Measurements from ENCODE around the gene SLC2A1. TPM values are rescaled to one million over a fixed set of nuclear protein-coding genes. Genes with fewer than 3 reads are reported as not detected.

SLC2A1 gene
- total RNA-seq, 1 experiment from 2014 or later, result 83.8 TPM

DNA sequence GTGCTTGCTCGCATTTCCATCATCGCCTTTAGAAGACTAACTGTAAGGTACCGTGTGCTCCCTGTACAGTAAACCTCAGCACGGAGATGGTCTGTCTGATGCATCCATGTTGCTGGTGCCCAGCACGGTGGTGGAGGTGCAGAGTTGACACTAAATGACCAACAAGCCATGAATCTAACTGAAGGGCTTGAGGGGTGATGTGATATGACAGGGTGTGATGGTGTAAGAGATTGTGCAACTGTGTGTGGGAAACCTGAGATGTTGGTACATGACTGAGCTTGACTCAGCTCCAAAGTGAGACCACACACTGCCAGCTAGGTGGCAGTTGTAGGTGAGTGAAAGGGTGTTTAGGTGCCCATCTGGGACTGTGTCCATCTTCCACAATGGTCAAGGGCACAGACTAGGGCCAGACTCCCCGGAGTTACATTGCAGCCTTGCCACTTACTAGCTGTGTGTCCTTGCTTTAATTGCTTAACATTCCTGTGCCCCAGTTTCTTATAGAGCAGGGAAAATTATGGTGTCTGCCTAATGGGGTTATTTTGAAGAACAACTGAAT is 21.4 kb downstream of the SLC2A1 start:
- DNase-seq, result no peak
- Histone ChIP-seq H3K27me3 (ENCODE audit: low read length) (no peaks in the 10 kb centered on the region), H4K20me1 (ENCODE audit: insufficient read depth, low read depth, low read length) (peaks cover 64% of the 10 kb centered on the region), H3K4me2 (ENCODE audit: low read depth, low read length, poor library complexity, severe bottlenecking) (peak overlapping the region; percentile 12), H3K9ac (ENCODE audit: low read length) (peak overlapping the region; percentile 21; the same call in 1 of the 2 replicates), H3K27ac (ENCODE audit: low read length) (peak overlapping the region; percentile 52), H3K79me2 (ENCODE audit: low read length) (peaks cover 96% of the 10 kb centered on the region), H2AFZ (ENCODE audit: low read length) (no peak overlapping the region), H3K4me3 (ENCODE audit: low read length) (no peak overlapping the region), H3K36me3 (ENCODE audit: insufficient read depth, low read length) (peaks cover 48% of the 10 kb centered on the region), H3K4me1 (ENCODE audit: low read length) (peaks cover 94% of the 10 kb centered on the region), H3K9me2 (replicated peaks; ENCODE audit: insufficient read depth, low read length) (no peaks in the 10 kb centered on the region), H3K9me3 (ENCODE audit: low read length) (no peaks in the 10 kb centered on the region)

DNA sequence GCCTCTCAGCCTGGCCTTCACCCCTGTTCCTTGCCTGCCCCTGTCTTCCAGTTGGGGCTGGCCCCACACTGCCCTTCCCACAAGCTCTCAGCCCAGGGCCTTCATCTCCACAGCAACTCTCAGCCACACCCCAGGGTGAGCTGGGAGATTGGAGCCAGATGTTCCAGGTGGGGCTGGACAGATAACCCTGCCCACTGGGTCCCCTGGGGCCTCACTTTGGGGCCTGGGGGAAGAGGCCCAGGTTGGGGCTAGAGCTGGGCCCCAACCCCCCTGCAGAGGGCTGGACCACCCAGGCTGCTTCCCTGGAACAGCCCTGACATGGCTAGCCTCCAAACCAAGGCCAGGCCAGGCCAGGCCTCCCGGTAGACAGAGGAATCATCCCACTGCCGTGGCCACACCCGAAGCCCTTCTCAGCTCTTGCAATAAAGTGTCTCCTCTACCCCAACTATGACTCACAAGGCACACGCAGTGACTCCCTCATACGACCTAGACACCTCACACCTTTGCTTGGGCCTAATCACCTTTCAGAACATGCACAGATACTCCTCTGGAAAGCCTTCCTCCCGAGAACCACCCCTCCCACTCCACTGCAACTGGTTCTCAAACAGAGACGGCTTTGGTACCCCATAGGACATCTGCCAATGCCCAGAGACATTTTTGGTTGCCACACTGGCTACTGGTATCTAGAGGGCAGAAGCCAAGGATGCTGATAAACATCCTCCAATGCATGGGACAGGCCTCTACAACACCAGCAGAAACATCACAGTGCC is 22.2 kb downstream of the SLC2A1 start:
- Histone ChIP-seq H3K79me2 (ENCODE audit: low read length) (peaks cover 92% of the 10 kb centered on the region), H3K4me3 (ENCODE audit: low read length) (no peak overlapping the region), H3K9ac (ENCODE audit: low read length) (peak overlapping the region; percentile 21; the same call in 1 of the 2 replicates), H3K36me3 (ENCODE audit: insufficient read depth, low read length) (peaks cover 41% of the 10 kb centered on the region), H3K27ac (ENCODE audit: low read length) (peak overlapping the region; percentile 52), H4K20me1 (ENCODE audit: insufficient read depth, low read depth, low read length) (peaks cover 62% of the 10 kb centered on the region), H2AFZ (ENCODE audit: low read length) (no peak overlapping the region), H3K27me3 (ENCODE audit: low read length) (no peaks in the 10 kb centered on the region), H3K9me3 (ENCODE audit: low read length) (no peaks in the 10 kb centered on the region), H3K4me1 (ENCODE audit: low read length) (peaks cover 94% of the 10 kb centered on the region), H3K9me2 (replicated peaks; ENCODE audit: insufficient read depth, low read length) (no peaks in the 10 kb centered on the region), H3K4me2 (ENCODE audit: low read depth, low read length, poor library complexity, severe bottlenecking) (peak overlapping the region; percentile 12)
- DNase-seq, result no peak

DNA sequence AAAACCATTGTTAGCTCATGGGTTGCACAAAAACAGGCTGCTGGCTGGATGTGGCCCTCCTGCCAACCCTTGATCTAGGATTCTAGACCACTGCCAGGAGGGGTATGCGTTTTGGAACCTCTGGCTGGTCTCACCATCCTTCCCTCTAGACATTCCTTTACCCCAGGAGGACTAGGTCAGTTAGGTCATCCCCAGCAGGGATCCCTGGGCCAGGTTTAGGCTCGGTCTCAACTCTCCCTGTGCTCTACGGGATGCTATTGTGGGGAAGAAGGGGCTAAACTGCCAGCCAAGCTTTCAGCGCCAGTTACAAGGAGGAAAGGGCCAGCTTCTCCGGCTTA is 22.7 kb downstream of the SLC2A1 start:
- H3K4me2 ChIP-seq (ENCODE audit: low read depth, low read length, poor library complexity, severe bottlenecking), result no peak overlapping the region
- H3K4me1 ChIP-seq (ENCODE audit: low read length), result peaks cover 90% of the 10 kb centered on the region
- no peaks in the 10 kb centered on the region for H3K9me2 ChIP-seq (replicated peaks; ENCODE audit: insufficient read depth, low read length)
- H3K4me3 ChIP-seq (ENCODE audit: low read length), result no peak overlapping the region
- peaks cover 41% of the 10 kb centered on the region for H3K36me3 ChIP-seq (ENCODE audit: insufficient read depth, low read length)
- H3K27ac ChIP-seq (ENCODE audit: low read length), result peak overlapping the region; percentile 52
- DNase-seq, result no peak
- H3K9me3 ChIP-seq (ENCODE audit: low read length), result no peaks in the 10 kb centered on the region
- no peak overlapping the region for H2AFZ ChIP-seq (ENCODE audit: low read length)
- peaks cover 91% of the 10 kb centered on the region for H3K79me2 ChIP-seq (ENCODE audit: low read length)
- H3K27me3 ChIP-seq (ENCODE audit: low read length), result no peaks in the 10 kb centered on the region
- peaks cover 60% of the 10 kb centered on the region for H4K20me1 ChIP-seq (ENCODE audit: insufficient read depth, low read depth, low read length)
- H3K9ac ChIP-seq (ENCODE audit: low read length), result peak overlapping the region; percentile 11; the same call in 1 of the 2 replicates

DNA sequence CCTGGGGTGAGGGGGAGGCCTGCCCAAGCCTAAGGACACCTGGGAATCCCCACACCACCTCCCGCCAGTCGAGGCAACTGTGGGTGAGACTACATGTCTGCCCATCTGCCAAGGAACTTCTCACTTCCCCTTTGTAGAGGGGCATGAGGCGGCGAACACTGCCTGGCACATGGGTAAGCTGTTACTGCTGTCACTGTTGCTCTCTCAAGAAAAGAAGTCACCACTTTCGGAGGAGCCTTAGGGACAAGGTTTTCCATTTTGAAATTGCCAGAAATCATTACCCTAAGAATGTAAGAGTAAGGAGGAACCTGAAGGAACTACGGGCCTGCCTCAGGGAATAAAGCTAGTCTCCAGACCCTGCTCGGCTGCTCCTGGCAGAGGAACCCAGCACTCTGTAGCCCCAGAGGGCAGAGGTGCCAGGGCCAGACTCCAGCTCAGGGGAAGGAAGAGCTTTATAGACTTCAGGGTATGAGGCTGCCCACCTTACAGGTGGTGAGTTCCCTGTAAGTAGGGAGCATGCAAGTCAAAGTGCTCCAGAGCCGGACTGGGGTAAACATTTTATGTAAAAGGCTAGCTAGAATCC is 23.3 kb downstream of the SLC2A1 start:
- Histone ChIP-seq H3K9ac (ENCODE audit: low read length) (peak overlapping the region; percentile 11; the same call in 1 of the 2 replicates), H4K20me1 (ENCODE audit: insufficient read depth, low read depth, low read length) (peaks cover 62% of the 10 kb centered on the region)

DNA sequence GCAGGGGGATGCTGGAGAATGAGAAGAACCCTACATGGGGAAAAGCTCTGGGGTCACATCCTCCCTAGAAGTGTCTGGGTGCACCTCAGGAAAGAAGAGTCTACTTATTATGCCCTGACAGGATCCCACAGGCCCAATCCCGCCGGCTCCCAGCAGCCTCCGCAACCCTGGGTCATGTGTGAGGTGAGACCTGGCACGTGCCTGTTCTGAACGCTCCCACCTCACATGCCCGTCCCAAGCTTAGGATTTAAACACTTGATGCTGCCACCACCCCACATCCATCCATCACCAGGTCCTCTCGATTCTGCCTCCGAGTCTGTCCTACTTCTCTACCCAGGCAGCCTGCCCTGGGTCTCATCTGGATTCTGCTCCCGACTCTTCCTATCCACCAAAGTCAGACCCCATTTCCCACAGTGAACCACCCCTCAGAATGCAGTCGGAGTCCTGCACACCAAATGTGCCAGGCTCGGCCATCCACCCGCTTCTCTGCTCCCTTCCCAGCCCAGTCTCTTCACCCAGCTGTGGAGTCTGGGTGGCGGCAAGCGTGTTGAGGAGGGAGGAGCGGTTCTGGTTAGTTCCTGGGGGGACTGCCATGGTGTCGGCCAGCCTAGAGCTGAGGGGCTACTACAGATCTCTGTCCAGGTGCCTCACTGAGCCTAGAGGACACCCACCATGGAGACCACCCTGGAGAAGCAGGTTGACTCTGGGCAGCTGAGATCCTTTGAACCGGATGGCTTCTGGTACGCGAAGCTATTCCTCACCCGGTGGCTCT is 23.9 kb downstream of the SLC2A1 start:
- H3K9me2 ChIP-seq (replicated peaks; ENCODE audit: insufficient read depth, low read length), result no peaks in the 10 kb centered on the region
- no peak for DNase-seq
- peaks cover 80% of the 10 kb centered on the region for H3K79me2 ChIP-seq (ENCODE audit: low read length)
- H3K27ac ChIP-seq (ENCODE audit: low read length), result peak overlapping the region; percentile 26
- no peak overlapping the region for H3K4me2 ChIP-seq (ENCODE audit: low read depth, low read length, poor library complexity, severe bottlenecking)
- peaks cover 82% of the 10 kb centered on the region for H3K4me1 ChIP-seq (ENCODE audit: low read length)
- no peak overlapping the region for H2AFZ ChIP-seq (ENCODE audit: low read length)
- H4K20me1 ChIP-seq (ENCODE audit: insufficient read depth, low read depth, low read length), result peaks cover 60% of the 10 kb centered on the region
- H3K9me3 ChIP-seq (ENCODE audit: low read length), result no peaks in the 10 kb centered on the region
- H3K27me3 ChIP-seq (ENCODE audit: low read length), result no peaks in the 10 kb centered on the region
- peak overlapping the region; percentile 12; the same call in 1 of the 2 replicates for H3K9ac ChIP-seq (ENCODE audit: low read length)
- H3K36me3 ChIP-seq (ENCODE audit: insufficient read depth, low read length), result peaks cover 43% of the 10 kb centered on the region
- H3K4me3 ChIP-seq (ENCODE audit: low read length), result no peak overlapping the region

More for the DNA sequence above, 23.3 kb downstream of the SLC2A1 start:
- Histone ChIP-seq H3K36me3 (ENCODE audit: insufficient read depth, low read length) (peaks cover 42% of the 10 kb centered on the region), H3K27ac (ENCODE audit: low read length) (peak overlapping the region; percentile 52), H3K27me3 (ENCODE audit: low read length) (no peaks in the 10 kb centered on the region), H3K4me2 (ENCODE audit: low read depth, low read length, poor library complexity, severe bottlenecking) (no peak overlapping the region), H3K9me3 (ENCODE audit: low read length) (no peaks in the 10 kb centered on the region), H3K79me2 (ENCODE audit: low read length) (peaks cover 86% of the 10 kb centered on the region), H3K4me1 (ENCODE audit: low read length) (peaks cover 87% of the 10 kb centered on the region), H2AFZ (ENCODE audit: low read length) (no peak overlapping the region), H3K4me3 (ENCODE audit: low read length) (no peak overlapping the region), H3K9me2 (replicated peaks; ENCODE audit: insufficient read depth, low read length) (no peaks in the 10 kb centered on the region)
- DNase-seq, result peak; percentile 62

DNA sequence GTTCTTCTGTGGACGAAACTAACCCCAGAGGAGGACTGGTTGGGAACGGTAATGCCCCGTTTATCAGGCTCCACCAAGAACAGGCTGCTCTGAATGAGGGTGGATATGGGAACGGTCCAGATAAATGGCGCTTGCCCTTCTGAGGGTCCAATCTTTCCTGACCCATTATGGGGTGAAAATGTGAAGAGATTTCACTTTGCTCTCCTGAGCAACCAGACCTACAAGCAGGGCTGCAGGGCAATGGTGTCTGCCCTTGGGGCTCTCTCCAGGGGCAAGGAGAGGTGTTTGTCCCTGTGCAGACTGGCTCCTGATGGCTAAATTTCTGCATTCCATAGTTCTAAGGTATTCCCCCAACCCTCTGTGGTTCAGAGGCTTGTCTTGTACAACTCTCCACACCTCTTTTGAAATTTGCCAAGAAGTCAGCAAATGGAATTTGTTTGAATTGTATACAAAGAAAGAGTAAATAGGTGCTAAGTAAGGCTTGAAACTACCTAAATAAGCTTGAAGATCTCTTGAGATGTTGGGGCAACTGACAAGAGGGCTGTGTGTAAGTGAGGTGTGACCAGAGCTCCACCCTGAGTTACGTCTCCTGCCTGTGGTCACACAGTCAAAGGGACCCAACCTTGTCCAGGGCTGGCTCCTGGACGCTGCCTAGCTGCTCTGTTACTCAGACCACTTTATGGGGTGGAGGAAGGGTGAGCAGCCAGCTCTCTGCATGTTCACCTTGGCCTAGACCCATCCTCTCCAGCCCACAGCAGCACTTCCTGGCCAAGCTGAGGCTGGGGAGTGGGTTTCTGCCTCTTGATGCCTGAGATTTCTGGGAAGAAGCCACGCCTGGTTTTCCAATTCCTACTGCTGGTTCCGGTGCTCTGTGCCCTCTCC is 24.8 kb downstream of the SLC2A1 start:
- Histone ChIP-seq H3K27me3 (ENCODE audit: low read length) (no peaks in the 10 kb centered on the region), H3K4me3 (ENCODE audit: low read length) (no peak overlapping the region), H3K27ac (ENCODE audit: low read length) (peak overlapping the region; percentile 26; the same call in 1 of the 2 replicates), H3K9me3 (ENCODE audit: low read length) (no peaks in the 10 kb centered on the region), H2AFZ (ENCODE audit: low read length) (no peak overlapping the region), H3K36me3 (ENCODE audit: insufficient read depth, low read length) (peaks cover 37% of the 10 kb centered on the region), H3K4me1 (ENCODE audit: low read length) (peaks cover 73% of the 10 kb centered on the region), H3K9me2 (replicated peaks; ENCODE audit: insufficient read depth, low read length) (no peaks in the 10 kb centered on the region), H3K4me2 (ENCODE audit: low read depth, low read length, poor library complexity, severe bottlenecking) (no peak overlapping the region), H3K79me2 (ENCODE audit: low read length) (peaks cover 73% of the 10 kb centered on the region), H4K20me1 (ENCODE audit: insufficient read depth, low read depth, low read length) (peaks cover 53% of the 10 kb centered on the region), H3K9ac (ENCODE audit: low read length) (0 out of 2 replicates have a peak overlapping the region, but pooled peaks have one; percentile 10)
- DNase-seq, result no peak

DNA sequence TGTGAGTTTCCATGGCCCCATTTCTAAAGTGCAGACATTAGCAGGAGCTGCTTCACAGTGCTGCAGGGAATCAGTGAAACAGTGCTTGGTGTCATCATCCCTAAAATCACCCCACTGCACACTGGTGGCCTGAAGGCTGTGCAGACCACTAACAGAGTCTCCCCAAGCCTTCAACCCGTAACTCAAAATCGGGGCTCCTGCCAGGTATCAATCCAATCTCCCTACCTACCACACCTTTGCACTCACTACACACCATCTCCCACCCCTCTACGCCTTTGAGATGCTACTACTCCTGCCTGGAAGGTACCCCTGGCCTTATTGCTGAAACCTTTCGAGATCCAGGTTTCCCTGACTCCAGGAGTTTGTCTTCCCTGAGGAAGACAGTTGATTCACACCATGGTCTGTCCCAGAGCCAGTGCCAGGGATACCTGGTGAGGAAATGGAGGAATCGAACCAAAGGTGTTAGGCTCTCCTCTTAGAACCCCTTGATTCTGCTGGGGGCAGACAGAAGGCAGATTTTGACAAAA is 25.5 kb downstream of the SLC2A1 start:
- Histone ChIP-seq H3K9me2 (replicated peaks; ENCODE audit: insufficient read depth, low read length) (no peaks in the 10 kb centered on the region), H3K4me2 (ENCODE audit: low read depth, low read length, poor library complexity, severe bottlenecking) (no peak overlapping the region), H3K36me3 (ENCODE audit: insufficient read depth, low read length) (peaks cover 38% of the 10 kb centered on the region), H2AFZ (ENCODE audit: low read length) (no peak overlapping the region), H3K27ac (ENCODE audit: low read length) (0 out of 2 replicates have a peak overlapping the region, but pooled peaks have one; percentile 26), H3K4me3 (ENCODE audit: low read length) (no peak overlapping the region), H4K20me1 (ENCODE audit: insufficient read depth, low read depth, low read length) (peaks cover 48% of the 10 kb centered on the region), H3K9ac (ENCODE audit: low read length) (0 out of 2 replicates have a peak overlapping the region, but pooled peaks have one; percentile 10), H3K9me3 (ENCODE audit: low read length) (no peaks in the 10 kb centered on the region), H3K27me3 (ENCODE audit: low read length) (no peaks in the 10 kb centered on the region), H3K79me2 (ENCODE audit: low read length) (peaks cover 65% of the 10 kb centered on the region), H3K4me1 (ENCODE audit: low read length) (peaks cover 66% of the 10 kb centered on the region)
- DNase-seq, result no peak
